Mucosa of descending colon (tissue), 3 donors: Measurements from ENCODE around the gene CHST10. TPM values are rescaled to one million over a fixed set of nuclear protein-coding genes. Genes with fewer than 3 reads are reported as not detected.

ENCODE experiments used
- ATAC-seq: fragments of 200-7000 bp; cut with Tn5 transposase; one replicate; pipeline ENCODE4 v1.9.1; 2020; ENCODE audit warnings: mild to moderate bottlenecking, moderate library complexity
- DNase-seq, 3 donors: peaks; one replicate each; pipeline ENCODE4 v3.0.0-alpha.2; 2020
- H3K36me3 ChIP-seq: fragments of 200-600 bp; one replicate; pipeline ENCODE4 v1.8.0; 2021; ENCODE audit warnings: low read depth, mild to moderate bottlenecking
- H3K4me1 ChIP-seq: fragments of 200-600 bp; one replicate; pipeline ENCODE4 v1.8.0; 2021; ENCODE audit warnings: low read depth, mild to moderate bottlenecking
- H3K4me3 ChIP-seq: fragments of 200-600 bp; one replicate; pipeline ENCODE4 v1.8.0; 2021; ENCODE audit warnings: mild to moderate bottlenecking
- H3K9me3 ChIP-seq: fragments of 200-600 bp; one replicate; pipeline ENCODE4 v1.8.0; 2021; ENCODE audit warnings: mild to moderate bottlenecking
- intact Hi-C, 2 donors: fragments of 100-400 bp; cut with DNase I in 1 of 2; cut with micrococcal nuclease in 1 of 2; formaldehyde crosslinking; loops; one replicate each; pipeline versions ENCODE4 v1.11.0 to v1.11.1; 2022; cut with DNase I, micrococcal nuclease
- total RNA-seq, 3 donors: library from RNA; stranded (reverse); fragmentation: NEBNext Ultra II Directional in 2 of 3; extraction: Animal tissue kit (Norgen Biotek cat#: 25700) in 2 of 3; gene quantifications; one replicate each; pipeline versions ENCODE4 v1.2.1 to v1.2.4, GENCODE V29; 2021 to 2023
- TF ChIP-seq, protein P1 (sequence below): fragments of 200-600 bp; IDR thresholded peaks from one replicate; pipeline ENCODE4 v1.8.0; 2022; ENCODE audit warnings: antibody characterized with exemption, mild to moderate bottlenecking
- donor health status: DM: no; HTN: no; CAD: no; lungs with moderate emphysema.
- donor health status: DM: no; HTN: no; CAD: no.
- donor health status: DM: no; HTN: yes; CAD: no.

Gene CHST10
- total RNA-seq, 3 donors from 2014 or later, result 0.78 to 9.8 (median 0.87) TPM

DNA sequence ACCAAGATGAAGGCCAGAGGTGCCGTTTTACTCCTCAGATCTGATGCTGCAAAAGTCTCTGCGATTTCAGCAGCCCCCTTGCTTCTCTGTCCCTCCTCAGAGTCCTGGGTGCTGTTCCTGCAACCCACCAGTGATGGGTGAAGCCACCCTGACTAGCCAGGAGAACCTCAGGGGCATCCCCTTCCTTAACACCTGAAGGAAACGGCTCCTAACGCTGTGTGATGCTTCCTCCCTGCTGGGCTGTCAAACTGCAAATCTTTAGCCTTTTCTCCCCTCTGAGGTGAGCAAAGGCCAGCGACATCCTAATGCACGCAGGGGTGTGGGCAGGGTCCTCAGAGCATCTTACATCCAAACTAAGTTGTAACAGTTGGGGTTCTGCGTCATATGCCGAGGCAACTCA lies 24.8 kb downstream of the CHST10 start:
- DNase-seq, result no peak
- intact Hi-C loops, result no loop called here
- no peaks in the 10 kb centered on the region for H3K9me3 ChIP-seq
- no peaks in the 10 kb centered on the region for H3K4me1 ChIP-seq
- no peak overlapping the region for H3K4me3 ChIP-seq
- TF ChIP-seq, protein P1, sequence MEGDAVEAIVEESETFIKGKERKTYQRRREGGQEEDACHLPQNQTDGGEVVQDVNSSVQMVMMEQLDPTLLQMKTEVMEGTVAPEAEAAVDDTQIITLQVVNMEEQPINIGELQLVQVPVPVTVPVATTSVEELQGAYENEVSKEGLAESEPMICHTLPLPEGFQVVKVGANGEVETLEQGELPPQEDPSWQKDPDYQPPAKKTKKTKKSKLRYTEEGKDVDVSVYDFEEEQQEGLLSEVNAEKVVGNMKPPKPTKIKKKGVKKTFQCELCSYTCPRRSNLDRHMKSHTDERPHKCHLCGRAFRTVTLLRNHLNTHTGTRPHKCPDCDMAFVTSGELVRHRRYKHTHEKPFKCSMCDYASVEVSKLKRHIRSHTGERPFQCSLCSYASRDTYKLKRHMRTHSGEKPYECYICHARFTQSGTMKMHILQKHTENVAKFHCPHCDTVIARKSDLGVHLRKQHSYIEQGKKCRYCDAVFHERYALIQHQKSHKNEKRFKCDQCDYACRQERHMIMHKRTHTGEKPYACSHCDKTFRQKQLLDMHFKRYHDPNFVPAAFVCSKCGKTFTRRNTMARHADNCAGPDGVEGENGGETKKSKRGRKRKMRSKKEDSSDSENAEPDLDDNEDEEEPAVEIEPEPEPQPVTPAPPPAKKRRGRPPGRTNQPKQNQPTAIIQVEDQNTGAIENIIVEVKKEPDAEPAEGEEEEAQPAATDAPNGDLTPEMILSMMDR, result no peak
- no peaks in the 10 kb centered on the region for H3K36me3 ChIP-seq
- ATAC-seq, result no peak

DNA sequence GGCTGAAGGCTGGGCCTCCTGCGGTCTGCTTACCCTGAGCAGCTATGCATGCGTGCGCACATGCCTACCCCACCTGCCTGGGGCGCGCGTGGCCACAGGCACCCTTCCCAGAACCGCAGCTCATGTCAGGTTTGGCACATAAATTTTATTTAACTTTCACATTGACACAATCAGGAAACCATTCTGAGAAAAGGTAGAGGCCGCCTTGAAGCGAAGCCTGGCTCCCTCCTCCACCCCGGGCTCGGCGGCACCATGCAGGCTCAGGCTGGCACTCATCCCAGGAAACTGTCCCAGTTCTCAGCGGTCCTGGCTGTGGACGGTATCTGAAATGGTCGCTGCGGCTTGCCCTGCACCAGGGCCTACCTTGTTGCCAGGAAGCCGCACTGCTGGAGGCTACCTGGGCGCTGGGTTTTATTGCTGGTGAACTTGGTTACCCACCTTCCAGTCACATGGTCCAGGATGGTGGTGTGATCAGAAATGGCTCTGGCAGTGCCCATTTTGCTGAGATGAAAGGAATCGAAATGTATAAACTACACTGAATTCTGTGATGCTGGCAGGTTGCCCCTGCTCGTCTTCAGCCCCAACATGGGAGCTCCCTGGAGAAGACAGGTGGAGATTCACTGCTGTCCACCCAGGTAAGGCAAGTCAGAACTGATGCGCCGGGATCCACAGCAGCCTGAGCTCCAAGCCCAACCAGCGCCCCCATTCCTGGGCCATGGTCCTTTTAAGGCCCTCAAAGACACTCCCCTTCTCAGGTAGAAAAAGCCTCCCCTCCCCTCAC lies 25.5 kb downstream of the CHST10 start:
- no peaks in the 10 kb centered on the region for H3K9me3 ChIP-seq
- no peaks in the 10 kb centered on the region for H3K36me3 ChIP-seq
- DNase-seq (no peak), ATAC-seq (no peak)
- TF ChIP-seq, protein P1, result no peak
- H3K4me3 ChIP-seq, result no peak overlapping the region
- intact Hi-C loops, result no loop called here
- no peaks in the 10 kb centered on the region for H3K4me1 ChIP-seq

DNA sequence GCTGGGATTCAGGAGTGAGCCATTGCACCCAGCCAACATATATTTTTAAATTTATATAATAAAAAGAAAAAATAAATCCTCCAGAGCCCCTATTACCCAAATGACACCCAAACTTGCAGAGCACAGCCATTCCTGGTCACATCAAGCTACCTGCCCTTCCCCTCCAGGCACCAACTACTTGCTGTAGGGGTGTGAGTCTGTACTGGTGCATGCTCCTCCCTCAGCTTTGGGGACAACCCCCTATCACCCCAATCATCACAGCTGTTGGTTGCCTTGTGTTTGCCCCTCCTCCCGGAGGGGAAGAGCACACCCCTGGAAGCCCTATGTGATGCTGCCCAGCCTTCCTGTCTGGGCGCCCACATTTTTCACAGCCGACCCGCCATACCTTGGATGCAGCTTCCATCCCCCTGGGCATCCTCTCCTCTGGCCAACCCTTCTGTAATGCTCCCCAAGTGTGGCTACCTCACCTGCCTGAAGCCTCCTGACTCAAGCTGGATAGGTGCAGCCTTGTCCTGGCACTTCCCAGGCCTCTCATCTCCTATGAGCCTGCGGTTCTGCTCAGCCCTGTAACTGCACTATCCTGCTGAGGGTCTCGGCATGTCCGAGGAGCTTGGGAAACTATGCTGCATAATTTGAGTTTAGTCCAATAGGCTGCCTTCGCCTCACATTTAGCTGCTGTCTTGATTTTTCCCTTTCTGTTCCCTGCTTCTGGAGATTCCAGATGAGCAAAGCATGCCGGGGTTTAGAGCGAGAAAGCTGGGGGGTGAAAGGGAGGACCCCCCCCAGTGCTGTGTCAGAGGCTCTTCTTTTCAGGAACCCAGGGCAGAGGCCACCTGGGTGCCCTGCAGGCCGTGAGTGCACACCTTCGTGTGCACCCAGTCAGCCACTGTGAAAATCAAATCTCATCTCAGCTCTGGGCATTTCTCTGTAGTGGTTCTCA lies 27.2 kb downstream of the CHST10 start:
- ATAC-seq, result no peak
- Histone ChIP-seq H3K4me3 (no peak overlapping the region), H3K9me3 (no peaks in the 10 kb centered on the region), H3K4me1 (no peaks in the 10 kb centered on the region), H3K36me3 (no peaks in the 10 kb centered on the region)
- intact Hi-C loops, result no loop called here
- TF ChIP-seq, protein P1, result no peak
- no peak for DNase-seq

DNA sequence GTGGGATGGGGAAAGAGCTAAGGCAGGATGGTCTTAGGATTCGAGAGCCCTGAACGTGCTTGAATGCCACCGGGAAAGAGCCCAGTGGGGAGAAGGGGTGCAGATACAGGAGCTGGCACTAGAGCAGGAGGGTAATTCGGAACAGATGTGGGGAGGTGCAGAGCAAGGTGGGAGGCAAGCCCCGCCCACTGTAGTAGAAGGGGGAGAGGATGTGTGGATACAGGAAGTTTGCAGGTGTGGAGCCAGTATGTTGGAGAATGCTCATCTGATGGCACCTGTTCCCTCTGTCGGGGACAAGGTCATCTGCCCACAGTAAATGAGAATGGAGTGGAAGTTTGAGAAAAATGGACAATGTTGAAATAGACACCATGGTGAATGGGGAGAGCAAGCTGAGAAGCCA lies 28.8 kb downstream of the CHST10 start:
- no peak overlapping the region for H3K4me3 ChIP-seq
- no peak for ATAC-seq
- H3K4me1 ChIP-seq, result no peaks in the 10 kb centered on the region
- no peak for DNase-seq
- intact Hi-C loops, result loop anchor here in 1 of 2 donors (5.0 kb wide), 1 partner anchor 126 kb away; no protein-coding TSS in a partner anchor
- H3K9me3 ChIP-seq, result no peaks in the 10 kb centered on the region
- TF ChIP-seq, protein P1, result no peak
- no peaks in the 10 kb centered on the region for H3K36me3 ChIP-seq

DNA sequence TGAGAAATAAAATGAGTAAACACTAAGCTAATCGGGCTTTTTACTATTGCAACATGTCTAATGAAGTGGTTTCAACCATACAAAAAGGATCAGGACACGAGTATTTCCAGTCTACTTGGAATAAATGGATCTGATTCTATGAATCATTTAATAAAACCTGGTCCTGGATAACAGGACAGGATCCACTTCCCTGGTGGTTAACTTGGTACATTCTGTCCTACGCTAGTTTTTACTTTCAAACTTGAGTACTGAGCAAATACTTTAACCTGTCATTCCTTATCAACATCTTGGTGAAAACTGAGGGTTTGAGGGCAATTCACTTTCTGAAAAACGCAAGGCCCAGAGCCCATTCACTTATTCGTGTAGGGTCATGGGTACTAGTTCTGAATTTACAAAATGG lies 33.5 kb downstream of the CHST10 start:
- DNase-seq (no peak), ATAC-seq (no peak)
- no peaks in the 10 kb centered on the region for H3K9me3 ChIP-seq
- no peaks in the 10 kb centered on the region for H3K4me1 ChIP-seq
- H3K36me3 ChIP-seq, result no peaks in the 10 kb centered on the region
- H3K4me3 ChIP-seq, result no peak overlapping the region
- intact Hi-C loops, result loop anchor here in 1 of 2 donors (5.0 kb wide), 1 partner anchor 122 kb away; no protein-coding TSS in a partner anchor
- TF ChIP-seq, protein P1, result no peak
